Nephron (organoid): ENCODE data around the gene ANKRD34C.

Source experiments
- H3K27ac Mint-ChIP-seq, 3 experiments: 2 replicates each; pipeline ENCODE4 v1.8.0; 2020; ENCODE audit warnings: mixed read lengths in 3 of 3, mild to moderate bottlenecking in 2 of 3, moderate library complexity in 1 of 3
- H3K27me3 Mint-ChIP-seq: 2 replicates; pipeline ENCODE4 v1.8.0; 2021; ENCODE audit warnings: low read depth, mild to moderate bottlenecking, moderate library complexity, mixed read lengths
- H3K36me3 Mint-ChIP-seq: 2 replicates; pipeline ENCODE4 v1.8.0; 2020; ENCODE audit warnings: low read depth, mixed read lengths
- H3K4me1 Mint-ChIP-seq: 2 replicates; pipeline ENCODE4 v1.8.0; 2020; ENCODE audit warnings: mixed read lengths
- H3K4me3 Mint-ChIP-seq, 3 experiments: 2 replicates each; pipeline ENCODE4 v1.8.0; 2020; ENCODE audit warnings: mild to moderate bottlenecking in 3 of 3, mixed read lengths in 3 of 3, moderate library complexity in 2 of 3
- H3K9me3 Mint-ChIP-seq: 2 replicates; pipeline ENCODE4 v1.8.0; 2020; ENCODE audit warnings: mixed read lengths
- TF ChIP-seq, protein P1 (sequence below), 3 experiments: fragments of 200-600 bp; sonication (generic); IDR thresholded peaks; one replicate each; pipeline ENCODE4 v1.5.0; 2021; ENCODE audit warnings: antibody characterized with exemption in 3 of 3; ENCODE audit not compliant: unreplicated experiment in 3 of 3

The ANKRD34C gene

GRCh38 chr15:79257454-79257853 lies 25.1 kb upstream of the ANKRD34C start:
- Mint-ChIP-seq H3K36me3 (no peaks in the 10 kb centered on the region), H3K4me1 (no peaks in the 10 kb centered on the region), H3K9me3 (peaks cover 5% of the 10 kb centered on the region), H3K27me3 (peaks cover 29% of the 10 kb centered on the region), H3K4me3 (no peak overlapping the region), H3K27ac (no peak overlapping the region)
- TF ChIP-seq, protein P1, sequence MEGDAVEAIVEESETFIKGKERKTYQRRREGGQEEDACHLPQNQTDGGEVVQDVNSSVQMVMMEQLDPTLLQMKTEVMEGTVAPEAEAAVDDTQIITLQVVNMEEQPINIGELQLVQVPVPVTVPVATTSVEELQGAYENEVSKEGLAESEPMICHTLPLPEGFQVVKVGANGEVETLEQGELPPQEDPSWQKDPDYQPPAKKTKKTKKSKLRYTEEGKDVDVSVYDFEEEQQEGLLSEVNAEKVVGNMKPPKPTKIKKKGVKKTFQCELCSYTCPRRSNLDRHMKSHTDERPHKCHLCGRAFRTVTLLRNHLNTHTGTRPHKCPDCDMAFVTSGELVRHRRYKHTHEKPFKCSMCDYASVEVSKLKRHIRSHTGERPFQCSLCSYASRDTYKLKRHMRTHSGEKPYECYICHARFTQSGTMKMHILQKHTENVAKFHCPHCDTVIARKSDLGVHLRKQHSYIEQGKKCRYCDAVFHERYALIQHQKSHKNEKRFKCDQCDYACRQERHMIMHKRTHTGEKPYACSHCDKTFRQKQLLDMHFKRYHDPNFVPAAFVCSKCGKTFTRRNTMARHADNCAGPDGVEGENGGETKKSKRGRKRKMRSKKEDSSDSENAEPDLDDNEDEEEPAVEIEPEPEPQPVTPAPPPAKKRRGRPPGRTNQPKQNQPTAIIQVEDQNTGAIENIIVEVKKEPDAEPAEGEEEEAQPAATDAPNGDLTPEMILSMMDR (IDR thresholded peaks at IDR 0.05; ENCODE audit: unreplicated experiment in 3 of 3): no peak

- Mint-ChIP-seq H3K9me3 (no peaks in the 10 kb centered on the region), H3K27me3 (peaks cover 29% of the 10 kb centered on the region), H3K27ac (no peak overlapping the region), H3K4me1 (no peaks in the 10 kb centered on the region), H3K4me3 (no peak overlapping the region), H3K36me3 (no peaks in the 10 kb centered on the region)
- TF ChIP-seq, protein P1 (IDR thresholded peaks at IDR 0.05; ENCODE audit: unreplicated experiment in 3 of 3): no peak
Observed at GRCh38 chr15:79261836-79262235, 20.7 kb upstream of the ANKRD34C start.

DNA sequence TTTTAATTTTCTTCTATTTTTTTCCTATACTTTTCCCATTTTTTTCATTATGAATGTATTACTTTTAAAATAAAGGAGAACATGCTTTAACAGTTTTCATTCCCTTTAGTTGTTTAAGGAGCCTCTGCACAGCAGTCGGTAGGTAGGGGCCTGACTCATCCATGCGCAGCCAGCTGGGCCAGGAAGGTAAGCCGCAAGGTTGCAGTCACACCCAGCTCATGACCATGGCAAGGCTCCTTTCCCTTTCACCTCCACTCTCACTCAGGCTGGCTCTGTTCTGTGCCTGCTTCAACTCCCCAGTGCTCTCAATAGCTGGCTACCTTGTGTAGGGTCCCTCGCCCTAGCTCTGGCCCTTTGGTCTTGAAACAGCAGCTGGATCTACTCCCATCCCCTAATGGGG lies 17.4 kb upstream of the ANKRD34C start:
- TF ChIP-seq, protein P1 (IDR thresholded peaks at IDR 0.05; ENCODE audit: unreplicated experiment in 3 of 3): no peak
- Mint-ChIP-seq H3K27me3 (peaks cover 28% of the 10 kb centered on the region), H3K9me3 (no peaks in the 10 kb centered on the region), H3K27ac (no peak overlapping the region), H3K4me1 (no peaks in the 10 kb centered on the region), H3K36me3 (no peaks in the 10 kb centered on the region), H3K4me3 (no peak overlapping the region)

DNA sequence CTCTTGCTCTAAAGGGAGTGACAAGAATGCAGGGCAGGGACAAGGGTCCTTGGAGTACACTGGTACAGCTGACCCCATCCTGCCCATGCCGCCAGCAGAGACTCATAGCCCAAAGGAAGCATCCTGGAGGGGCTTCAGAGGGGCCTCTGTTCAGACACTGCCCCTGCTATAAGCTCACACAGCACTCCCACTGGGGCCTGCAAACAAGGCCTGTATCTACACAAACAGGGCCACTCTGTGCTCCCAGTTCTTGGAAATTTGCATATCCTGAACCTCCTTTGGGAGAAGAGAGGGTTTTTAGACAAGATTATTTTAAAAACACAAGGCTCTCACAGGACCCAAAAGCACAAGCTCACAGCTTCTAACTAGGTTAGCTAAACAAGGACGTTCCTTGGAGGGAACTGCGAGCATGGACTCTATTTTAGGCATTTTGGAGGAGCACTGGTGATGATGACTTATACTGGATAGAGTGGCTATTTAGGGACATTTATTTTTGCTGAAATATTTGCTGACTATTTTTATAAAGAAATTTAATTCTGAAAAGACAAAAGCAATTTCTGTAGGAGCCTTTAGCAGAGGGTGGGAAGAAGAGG lies 16.4 kb upstream of the ANKRD34C start:
- Mint-ChIP-seq H3K27me3 (peaks cover 19% of the 10 kb centered on the region), H3K36me3 (no peaks in the 10 kb centered on the region), H3K4me3 (no peak overlapping the region), H3K4me1 (no peaks in the 10 kb centered on the region), H3K9me3 (no peaks in the 10 kb centered on the region), H3K27ac (no peak overlapping the region)
- TF ChIP-seq, protein P1 (IDR thresholded peaks at IDR 0.05; ENCODE audit: unreplicated experiment in 3 of 3): no peak

GRCh38 chr15:79283252-79284048 lies 928 bp downstream of the ANKRD34C start:
- TF ChIP-seq, protein P1 (IDR thresholded peaks at IDR 0.05; ENCODE audit: unreplicated experiment in 3 of 3): no peak
- Mint-ChIP-seq H3K4me1 (no peaks in the 10 kb centered on the region), H3K27me3 (peaks cover 99% of the 10 kb centered on the region), H3K9me3 (no peaks in the 10 kb centered on the region), H3K27ac (no peak overlapping the region), H3K36me3 (no peaks in the 10 kb centered on the region), H3K4me3 (peak overlapping the region in 2 of 3 experiments; percentile 1 to 18)
